Measurements from ENCODE around the gene VCAM1. TPM values are rescaled to one million over a fixed set of nuclear protein-coding genes. Genes with fewer than 3 reads are reported as not detected.

The VCAM1 gene
- total RNA-seq, 1 experiment from 2014 or later, result not detected

DNA sequence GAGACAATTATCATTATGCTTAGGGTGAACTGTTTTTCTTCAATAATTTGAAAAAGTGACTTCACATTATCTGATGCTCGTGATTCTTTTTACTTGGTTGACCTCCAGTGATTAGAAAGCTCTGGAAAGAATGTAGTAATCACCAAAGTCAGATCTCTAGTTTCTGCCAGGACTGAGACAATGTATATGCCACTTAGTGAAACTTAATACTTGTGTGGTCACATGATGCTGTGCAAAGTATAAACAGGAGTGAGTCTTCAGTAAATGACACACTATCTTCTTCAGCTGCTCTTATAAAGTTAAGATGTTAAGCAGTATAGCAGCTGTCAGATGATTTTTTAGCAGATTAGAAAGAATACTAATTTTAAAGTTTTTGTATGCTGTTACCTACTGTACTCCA lies 17.2 kb downstream of the VCAM1 start:
- no TSS peak for BruUV-seq (replicated peaks)
- H3K36me3 ChIP-seq (ENCODE audit: low read depth, low read length), result no peaks in the 10 kb centered on the region
- TF ChIP-seq, protein P1, sequence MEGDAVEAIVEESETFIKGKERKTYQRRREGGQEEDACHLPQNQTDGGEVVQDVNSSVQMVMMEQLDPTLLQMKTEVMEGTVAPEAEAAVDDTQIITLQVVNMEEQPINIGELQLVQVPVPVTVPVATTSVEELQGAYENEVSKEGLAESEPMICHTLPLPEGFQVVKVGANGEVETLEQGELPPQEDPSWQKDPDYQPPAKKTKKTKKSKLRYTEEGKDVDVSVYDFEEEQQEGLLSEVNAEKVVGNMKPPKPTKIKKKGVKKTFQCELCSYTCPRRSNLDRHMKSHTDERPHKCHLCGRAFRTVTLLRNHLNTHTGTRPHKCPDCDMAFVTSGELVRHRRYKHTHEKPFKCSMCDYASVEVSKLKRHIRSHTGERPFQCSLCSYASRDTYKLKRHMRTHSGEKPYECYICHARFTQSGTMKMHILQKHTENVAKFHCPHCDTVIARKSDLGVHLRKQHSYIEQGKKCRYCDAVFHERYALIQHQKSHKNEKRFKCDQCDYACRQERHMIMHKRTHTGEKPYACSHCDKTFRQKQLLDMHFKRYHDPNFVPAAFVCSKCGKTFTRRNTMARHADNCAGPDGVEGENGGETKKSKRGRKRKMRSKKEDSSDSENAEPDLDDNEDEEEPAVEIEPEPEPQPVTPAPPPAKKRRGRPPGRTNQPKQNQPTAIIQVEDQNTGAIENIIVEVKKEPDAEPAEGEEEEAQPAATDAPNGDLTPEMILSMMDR (conservative IDR thresholded peaks at IDR 0.05; ENCODE audit: low read depth, low read length), result no peak
- no peak overlapping the region for H3K9ac ChIP-seq (ENCODE audit: low read length)
- DNase-seq, result peak; percentile 56
- H3K27ac ChIP-seq (ENCODE audit: low read length), result no peak overlapping the region
- peaks cover 28% of the 10 kb centered on the region for H3K4me1 ChIP-seq (ENCODE audit: insufficient read depth, low read length)
- 0 out of 2 replicates have a peak, but pooled peaks cover 6% of the 10 kb centered on the region for H3K9me2 ChIP-seq (replicated peaks; ENCODE audit: low read length)
- no peaks in the 10 kb centered on the region for H3K79me2 ChIP-seq (ENCODE audit: low read length)
- H4K20me1 ChIP-seq (ENCODE audit: low read length), result no peaks in the 10 kb centered on the region
- intact Hi-C loops (cut with micrococcal nuclease), result no loop called here
- POLR2A ChIA-PET (ENCODE audit: unreplicated experiment), result no interaction called here
- no peaks in the 10 kb centered on the region for H3K27me3 ChIP-seq (ENCODE audit: low read length)
- CTCF ChIA-PET, result no interaction called here
- no peak overlapping the region for H3K4me2 ChIP-seq (ENCODE audit: low read length)
- no peaks in the 10 kb centered on the region; the same call in 1 of the 2 replicates for H3K9me3 ChIP-seq (ENCODE audit: low read length)
- no peak overlapping the region for H2AFZ ChIP-seq (ENCODE audit: low read length)
- ATAC-seq, result no peak; the same call in 1 of the 2 replicates
- no peak overlapping the region for H3K4me3 ChIP-seq (ENCODE audit: low read length)
- H3F3A ChIP-seq (ENCODE audit: low read length, unreplicated experiment), result peaks cover 4% of the 10 kb centered on the region

- no peaks in the 10 kb centered on the region for H3K4me1 ChIP-seq (ENCODE audit: insufficient read depth, low read length)
- no peaks in the 10 kb centered on the region for H3K27me3 ChIP-seq (ENCODE audit: low read length)
- no peaks in the 10 kb centered on the region for H4K20me1 ChIP-seq (ENCODE audit: low read length)
- no peaks in the 10 kb centered on the region for H3K36me3 ChIP-seq (ENCODE audit: low read depth, low read length)
- H3K9me3 ChIP-seq (ENCODE audit: low read length), result no peaks in the 10 kb centered on the region
- CTCF ChIA-PET, result no interaction called here
- no peak overlapping the region for H3K4me3 ChIP-seq (ENCODE audit: low read length)
- intact Hi-C loops (cut with micrococcal nuclease), result no loop called here
- no peaks in the 10 kb centered on the region for H3K9me2 ChIP-seq (replicated peaks; ENCODE audit: low read length)
- H3K27ac ChIP-seq (ENCODE audit: low read length), result no peak overlapping the region
- no peak overlapping the region for H2AFZ ChIP-seq (ENCODE audit: low read length)
- no TSS peak for BruUV-seq (replicated peaks)
- no peak overlapping the region for H3K9ac ChIP-seq (ENCODE audit: low read length)
- H3K4me2 ChIP-seq (ENCODE audit: low read length), result no peak overlapping the region
- TF ChIP-seq, protein P1 (conservative IDR thresholded peaks at IDR 0.05; ENCODE audit: low read depth, low read length), result no peak
- TF ChIP-seq EZH2phosphoT487 (IDR thresholded peaks at IDR 0.05; ENCODE audit: borderline replicate concordance, low read length), result no peak
- no peak for TF ChIP-seq EZH2 (IDR thresholded peaks at IDR 0.05; ENCODE audit: low read length, unreplicated experiment)
- H3K79me2 ChIP-seq (ENCODE audit: low read length), result no peaks in the 10 kb centered on the region
- POLR2A ChIA-PET (ENCODE audit: unreplicated experiment), result no interaction called here
- ATAC-seq (no peak), DNase-seq (no peak)
- no peaks in the 10 kb centered on the region for H3F3A ChIP-seq (ENCODE audit: low read length, unreplicated experiment)
Measured at GRCh38 chr1:100746542-100746932, 27.0 kb downstream of the VCAM1 start.

- no peak overlapping the region for H2AFZ ChIP-seq (ENCODE audit: low read length)
- no peak overlapping the region for H3K4me3 ChIP-seq (ENCODE audit: low read length)
- no peaks in the 10 kb centered on the region for H3K4me1 ChIP-seq (ENCODE audit: insufficient read depth, low read length)
- DNase-seq (no peak), ATAC-seq (no peak)
- H3K27me3 ChIP-seq (ENCODE audit: low read length), result no peaks in the 10 kb centered on the region
- H3K9me3 ChIP-seq (ENCODE audit: low read length), result no peaks in the 10 kb centered on the region
- no peaks in the 10 kb centered on the region for H3K79me2 ChIP-seq (ENCODE audit: low read length)
- ChIA-PET CTCF (no interaction called here), POLR2A (ENCODE audit: unreplicated experiment) (no interaction called here)
- H3K9ac ChIP-seq (ENCODE audit: low read length), result no peak overlapping the region
- H3F3A ChIP-seq (ENCODE audit: low read length, unreplicated experiment), result no peaks in the 10 kb centered on the region
- no peaks in the 10 kb centered on the region for H3K9me2 ChIP-seq (replicated peaks; ENCODE audit: low read length)
- H4K20me1 ChIP-seq (ENCODE audit: low read length), result no peaks in the 10 kb centered on the region
- H3K27ac ChIP-seq (ENCODE audit: low read length), result no peak overlapping the region
- TF ChIP-seq, protein P1 (conservative IDR thresholded peaks at IDR 0.05; ENCODE audit: low read depth, low read length), result no peak
- TF ChIP-seq EZH2 (IDR thresholded peaks at IDR 0.05; ENCODE audit: low read length, unreplicated experiment) (no peak), EZH2phosphoT487 (IDR thresholded peaks at IDR 0.05; ENCODE audit: borderline replicate concordance, low read length) (no peak)
- no peaks in the 10 kb centered on the region for H3K36me3 ChIP-seq (ENCODE audit: low read depth, low read length)
- no TSS peak for BruUV-seq (replicated peaks)
- H3K4me2 ChIP-seq (ENCODE audit: low read length), result no peak overlapping the region
- intact Hi-C loops (cut with micrococcal nuclease), result no loop called here
Measured at GRCh38 chr1:100747771-100748170, 28.2 kb downstream of the VCAM1 start.
